CD14-positive monocyte (primary cell): ENCODE measurements around the gene FERMT2. TPM values are rescaled to one million over a fixed set of nuclear protein-coding genes. Genes with fewer than 3 reads are reported as not detected.

Experiments used
- DNase-seq, 3 donors: peaks; one replicate each; pipeline ENCODE4 v3.0.0-alpha.2; 2011 to 2022
- H2AFZ ChIP-seq: 2 replicates; pipeline ENCODE4 v1.6.0; 2012; ENCODE audit warnings: mild to moderate bottlenecking, low read depth, low read length, inconsistent platforms; ENCODE audit not compliant: insufficient read depth, poor library complexity, severe bottlenecking
- H3K27ac ChIP-seq, 2 donors: 1 replicate in 1 of 2; 2 replicates in 1 of 2; pipeline ENCODE4 v1.5.1; 2012 to 2013; ENCODE audit warnings: low read length in 2 of 2, control low read depth in 1 of 2, inconsistent platforms in 1 of 2, low read depth in 1 of 2, mild to moderate bottlenecking in 1 of 2
- H3K27me3 ChIP-seq, 2 donors: one replicate each; pipeline versions ENCODE4 v1.6.0 to v1.6.1; 2011 to 2013; ENCODE audit warnings: low read length in 2 of 2; ENCODE audit not compliant: control insufficient read depth in 2 of 2, insufficient read depth in 2 of 2
- H3K36me3 ChIP-seq, 2 donors: replicated peaks in 1 of 2; 1 replicate in 1 of 2; 2 replicates in 1 of 2; pipeline versions ENCODE4 v1.5.1 to v1.6.1; 2012 to 2013; ENCODE audit warnings: low read length in 2 of 2, control low read depth in 1 of 2, inconsistent platforms in 1 of 2, mild to moderate bottlenecking in 1 of 2; ENCODE audit not compliant: insufficient read depth in 2 of 2, control insufficient read depth in 1 of 2
- H3K4me1 ChIP-seq, 2 donors: 1 replicate in 1 of 2; 2 replicates in 1 of 2; pipeline versions ENCODE4 v1.5.1 to v1.6.1; 2012 to 2013; ENCODE audit warnings: low read length in 2 of 2, control low read depth in 1 of 2, inconsistent platforms in 1 of 2, mild to moderate bottlenecking in 1 of 2, moderate library complexity in 1 of 2; ENCODE audit not compliant: insufficient read depth in 2 of 2, control insufficient read depth in 1 of 2
- H3K4me2 ChIP-seq: replicated peaks from 2 replicates; pipeline ENCODE3; 2012; ENCODE audit warnings: low read length, moderate library complexity, mild to moderate bottlenecking; ENCODE audit not compliant: poor library complexity, severe bottlenecking; ENCODE audit errors: extremely low read depth
- H3K4me3 ChIP-seq, 3 experiments: fragments of 200-600 bp in 1 of 3; sonication (generic) in 1 of 3; replicated peaks in 1 of 3; 1 replicate in 2 of 3; 2 replicates in 1 of 3; pipeline ENCODE4 v1.5.1; 2011 to 2013; ENCODE audit warnings: low read length in 3 of 3, mild to moderate bottlenecking in 3 of 3, control low read depth in 2 of 3, low read depth in 2 of 3, inconsistent platforms in 1 of 3, moderate library complexity in 1 of 3
- H3K79me2 ChIP-seq: 2 replicates; pipeline ENCODE4 v1.6.0; 2012; ENCODE audit warnings: mild to moderate bottlenecking, control low read depth, inconsistent platforms, low read length, moderate library complexity; ENCODE audit not compliant: insufficient read depth
- H3K9ac ChIP-seq: 2 replicates; pipeline ENCODE4 v1.6.0; 2017; ENCODE audit warnings: low read length, mild to moderate bottlenecking; ENCODE audit not compliant: insufficient read depth, poor library complexity, severe bottlenecking
- H3K9me3 ChIP-seq, 2 donors: replicated peaks in 1 of 2; 1 replicate in 1 of 2; 2 replicates in 1 of 2; pipeline versions ENCODE4 v1.5.1 to v1.6.1; 2012 to 2013; ENCODE audit warnings: low read length in 2 of 2, control low read depth in 1 of 2; ENCODE audit not compliant: control insufficient read depth in 1 of 2, insufficient read depth in 1 of 2
- H4K20me1 ChIP-seq: 2 replicates; pipeline ENCODE4 v1.6.0; 2012; ENCODE audit warnings: mild to moderate bottlenecking, low read length, control low read depth, moderate library complexity; ENCODE audit not compliant: insufficient read depth
- H3K27ac Mint-ChIP-seq, 7 donors: one replicate each; pipeline ENCODE4 v1.8.0; 2020; ENCODE audit warnings: mild to moderate bottlenecking in 7 of 7, mixed read lengths in 7 of 7, moderate library complexity in 6 of 7, inconsistent platforms in 2 of 7
- H3K27me3 Mint-ChIP-seq, 3 donors: one replicate each; pipeline ENCODE4 v1.8.0; 2021 to 2022; ENCODE audit warnings: low read depth in 3 of 3, mild to moderate bottlenecking in 3 of 3, mixed read lengths in 3 of 3, moderate library complexity in 3 of 3, inconsistent platforms in 1 of 3
- H3K36me3 Mint-ChIP-seq, 2 donors: one replicate each; pipeline ENCODE4 v1.8.0; 2020; ENCODE audit warnings: mixed read lengths in 2 of 2, inconsistent platforms in 1 of 2, mild to moderate bottlenecking in 1 of 2
- H3K4me1 Mint-ChIP-seq: one replicate; pipeline ENCODE4 v1.8.0; 2020; ENCODE audit warnings: mild to moderate bottlenecking, mixed read lengths
- H3K4me3 Mint-ChIP-seq, 2 donors: one replicate each; pipeline ENCODE4 v1.8.0; 2020; ENCODE audit warnings: mild to moderate bottlenecking in 2 of 2, mixed read lengths in 2 of 2, moderate library complexity in 1 of 2
- H3K9me3 Mint-ChIP-seq, 7 donors: one replicate each; pipeline ENCODE4 v1.8.0; 2020 to 2022; ENCODE audit warnings: mixed read lengths in 7 of 7, mild to moderate bottlenecking in 6 of 7, moderate library complexity in 6 of 7, inconsistent platforms in 2 of 7
- CTCF ChIP-seq: fragments of 200-600 bp; IDR thresholded peaks from one replicate; pipeline ENCODE4 v1.8.0; 2022; ENCODE audit warnings: antibody characterized with exemption, mild to moderate bottlenecking
- WGBS: methylation state at CpG from one replicate; pipeline ENCODE4 v1.1.5; 2013; ENCODE audit warnings: missing lambda C conversion rate; ENCODE audit not compliant: insufficient coverage; 5-methylcytosine and 5-hydroxymethylcytosine counted together
- intact Hi-C, 2 donors: fragments of 100-400 bp; cut with micrococcal nuclease; formaldehyde crosslinking; loops; one replicate each; pipeline versions ENCODE4 v1.15.0 to v1.15.1; 2023
- polyA plus RNA-seq, 3 donors: library from polyadenylated mRNA; depleted of rRNA in 1 of 3; unstranded in 2 of 3; stranded (reverse) in 1 of 3; fragments of 300-500 nt in 2 of 3; fragments of >200 nt in 1 of 3; fragmentation: Illumina TruSeq in 2 of 3; gene quantifications; 1 replicate in 2 of 3; 2 replicates in 1 of 3; pipeline ENCODE4 v1.2.3, GENCODE V29; 2012 to 2021

The FERMT2 gene
- polyA plus RNA-seq, 3 donors = not detected

GRCh38 chr14:52998376-52999015 is 47.6 kb upstream of the FERMT2 start:
- peaks cover 0 to 6% of the 10 kb centered on the region in 2 donors for H3K9me3 ChIP-seq
- no peak overlapping the region for H3K9ac ChIP-seq
- no peak for DNase-seq
- H3K4me2 ChIP-seq = no peak overlapping the region
- intact Hi-C loops = no loop called here
- WGBS = 100% methylated on average over 4 of the region's 6 CpGs
- H2AFZ ChIP-seq = no peak overlapping the region
- no peaks in the 10 kb centered on the region for H3K36me3 ChIP-seq
- Mint-ChIP-seq H3K36me3 (no peaks in the 10 kb centered on the region), H3K27me3 (peaks cover 0 to 2% (median 0%) of the 10 kb centered on the region in 3 donors), H3K27ac (no peak overlapping the region), H3K4me3 (no peak overlapping the region), H3K4me1 (no peaks in the 10 kb centered on the region), H3K9me3 (peaks cover 0 to 7% (median 2%) of the 10 kb centered on the region in 7 donors)
- no peaks in the 10 kb centered on the region for H4K20me1 ChIP-seq
- no peaks in the 10 kb centered on the region for H3K27me3 ChIP-seq
- TF ChIP-seq CTCF = no peak
- H3K4me3 ChIP-seq = no peak overlapping the region
- no peak overlapping the region for H3K27ac ChIP-seq
- no peaks in the 10 kb centered on the region for H3K4me1 ChIP-seq
- no peaks in the 10 kb centered on the region for H3K79me2 ChIP-seq

DNA sequence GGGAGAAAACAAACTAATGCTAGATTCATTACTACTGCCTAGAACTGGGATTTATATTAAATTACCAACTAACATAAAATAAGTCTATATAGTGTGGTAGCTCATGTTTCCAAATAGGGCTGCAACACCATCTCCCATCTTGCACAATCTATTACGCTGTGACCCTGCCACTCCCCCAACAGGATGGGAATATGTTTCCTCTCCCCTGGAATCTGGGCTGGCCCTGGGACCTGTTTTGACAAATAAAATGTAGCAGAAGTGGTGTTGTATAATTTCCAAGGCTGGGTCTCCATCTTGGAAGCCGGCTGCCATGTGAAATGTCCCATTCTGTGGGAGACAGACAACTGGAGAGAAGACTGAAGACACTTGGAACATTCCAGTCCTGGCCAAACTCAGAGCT is 45.6 kb upstream of the FERMT2 start:
- H3K4me1 Mint-ChIP-seq = no peaks in the 10 kb centered on the region

More for the DNA sequence above, 45.6 kb upstream of the FERMT2 start:
- no peak overlapping the region for H3K4me3 ChIP-seq
- peaks cover 0 to 6% of the 10 kb centered on the region in 2 donors for H3K9me3 ChIP-seq
- no peak overlapping the region for H3K9ac ChIP-seq
- no peaks in the 10 kb centered on the region for H3K36me3 ChIP-seq
- no peaks in the 10 kb centered on the region for H4K20me1 ChIP-seq
- DNase-seq = no peak
- Mint-ChIP-seq H3K27me3 (peaks cover 0 to 2% (median 0%) of the 10 kb centered on the region in 3 donors), H3K36me3 (no peaks in the 10 kb centered on the region), H3K4me3 (no peak overlapping the region), H3K27ac (no peak overlapping the region), H3K9me3 (peaks cover 0 to 7% (median 4%) of the 10 kb centered on the region in 7 donors)
- WGBS = 100% methylated on average over 1 of the region's 2 CpGs
- H3K4me2 ChIP-seq = no peak overlapping the region
- H2AFZ ChIP-seq = no peak overlapping the region
- no peaks in the 10 kb centered on the region for H3K79me2 ChIP-seq
- intact Hi-C loops = no loop called here
- no peaks in the 10 kb centered on the region for H3K27me3 ChIP-seq
- no peak overlapping the region for H3K27ac ChIP-seq
- no peak for TF ChIP-seq CTCF
- no peaks in the 10 kb centered on the region for H3K4me1 ChIP-seq
